CD4-positive, alpha-beta T cell treated with Interleukin-1 beta for 1 hour (primary cell): ENCODE results near the gene ORC2.
"Not testable (repeated sequence)": the region's sequence is repeated elsewhere in the genome, so short reads cannot be mapped to it uniquely, and the experiment has no call there.

Experiments
- DNase-seq, 2 donors: peaks; one replicate each; pipeline ENCODE4 v3.0.0-alpha.2; 2020 to 2022

Gene ORC2

DNA sequence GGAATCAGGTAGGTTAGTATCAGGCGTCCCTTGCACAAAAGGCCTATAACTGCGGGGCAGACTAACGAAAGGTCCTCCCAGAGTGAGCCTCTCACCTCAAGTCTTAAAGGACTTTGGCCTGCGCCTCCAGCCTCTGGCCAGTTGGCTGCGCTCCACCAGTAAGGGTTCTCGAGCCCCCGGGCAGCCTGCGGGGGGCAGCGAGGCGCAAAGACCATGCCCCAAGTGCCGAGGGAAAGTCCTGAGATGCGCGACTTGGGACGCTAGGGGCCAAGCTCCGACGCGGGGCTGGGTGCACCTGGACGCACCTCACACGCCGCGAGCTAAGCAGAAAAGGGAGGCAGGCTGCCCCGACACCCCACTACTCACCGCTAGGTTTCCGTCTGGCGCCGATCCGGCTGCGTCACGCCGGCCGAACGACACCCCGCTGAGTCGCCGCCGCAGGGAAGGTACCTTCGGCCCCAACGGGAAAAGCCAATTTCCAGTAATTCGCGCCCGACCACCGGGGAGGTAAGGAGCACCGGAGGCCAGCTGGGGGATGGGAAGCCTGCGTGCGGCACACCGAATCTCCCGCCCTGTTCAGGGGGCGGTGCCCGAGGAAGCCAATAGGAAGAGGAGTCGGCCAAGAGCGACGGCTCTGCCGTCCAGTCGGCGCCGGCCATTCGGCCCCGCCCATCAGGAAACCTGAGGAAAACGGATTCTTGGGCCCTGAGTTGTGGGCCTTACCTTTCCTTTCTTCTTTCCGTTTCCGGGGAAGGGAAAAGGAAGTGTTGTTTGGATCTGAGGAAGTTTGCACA lies at the start of gene ORC2:
ORC2 (minus strand) TSS at position 537 of the 794 bp plus-strand sequence. CDS start 5,537 bp downstream, outside the sequence.
- DNase-seq, result peak; percentile 90 to 93

DNA sequence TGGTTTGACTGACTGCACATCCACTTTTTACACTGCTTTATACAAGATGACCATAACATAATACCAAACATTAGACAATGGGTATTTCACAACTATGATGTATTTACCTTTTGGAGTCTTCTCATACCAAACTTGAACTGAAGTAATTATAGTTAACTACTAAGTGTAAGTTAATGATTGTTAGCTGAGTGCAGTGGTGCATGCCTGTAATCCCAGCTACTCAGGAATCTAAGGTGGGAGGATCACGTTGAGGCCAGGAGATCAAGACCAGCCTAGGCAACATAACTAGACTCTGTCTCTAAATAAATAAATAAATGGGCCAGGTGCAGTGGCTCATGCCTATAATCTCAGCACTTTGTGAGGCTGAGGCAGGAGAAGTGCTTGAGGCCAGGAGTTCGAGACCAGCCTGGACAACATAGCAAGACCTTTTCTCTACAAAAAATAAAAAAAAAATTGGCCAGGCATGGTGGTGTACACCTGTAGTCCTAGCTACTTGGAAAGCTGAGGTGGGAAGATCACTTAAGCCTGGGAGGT lies 44.9 kb upstream of the ORC2 start:
- DNase-seq, result no peak

DNA sequence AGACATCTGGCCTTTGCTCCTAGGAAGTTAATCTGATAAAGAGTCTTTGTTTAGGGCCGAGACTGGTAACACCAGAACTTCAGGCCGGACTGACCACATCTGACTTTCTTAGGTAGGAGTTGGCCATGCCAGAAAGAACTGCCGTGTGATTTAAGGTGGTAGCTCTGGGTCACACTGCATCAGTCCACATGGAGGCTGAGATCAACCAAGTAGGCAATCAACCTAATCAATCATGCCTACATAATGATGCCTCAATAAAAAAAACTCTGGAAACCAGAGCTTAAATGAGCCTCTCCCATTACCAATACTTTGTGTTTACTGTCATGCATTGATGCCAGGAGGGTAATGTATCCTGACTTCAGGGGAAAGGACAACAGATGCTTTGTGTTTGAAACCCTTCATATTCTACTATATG lies 44.1 kb upstream of the ORC2 start:
- no peak for DNase-seq

DNA sequence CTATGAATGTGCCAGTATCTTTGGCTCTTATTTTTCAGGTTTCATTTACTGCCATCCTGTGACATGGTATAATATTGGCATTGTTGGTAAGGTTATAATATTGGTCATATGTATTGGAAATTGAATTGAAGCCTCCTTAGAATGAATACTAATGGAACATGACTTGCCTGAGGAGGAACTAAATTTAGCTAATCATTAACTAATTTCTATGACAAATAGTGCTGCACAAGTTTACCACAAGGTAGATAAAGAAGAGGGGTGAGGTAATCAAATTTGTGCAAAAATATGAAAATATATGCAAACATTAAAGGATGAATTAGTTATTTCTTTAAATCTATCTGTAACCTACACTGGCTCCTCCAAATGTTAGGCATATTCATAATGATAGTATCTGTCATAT lies 43.2 kb upstream of the ORC2 start:
- no peak for DNase-seq

DNA sequence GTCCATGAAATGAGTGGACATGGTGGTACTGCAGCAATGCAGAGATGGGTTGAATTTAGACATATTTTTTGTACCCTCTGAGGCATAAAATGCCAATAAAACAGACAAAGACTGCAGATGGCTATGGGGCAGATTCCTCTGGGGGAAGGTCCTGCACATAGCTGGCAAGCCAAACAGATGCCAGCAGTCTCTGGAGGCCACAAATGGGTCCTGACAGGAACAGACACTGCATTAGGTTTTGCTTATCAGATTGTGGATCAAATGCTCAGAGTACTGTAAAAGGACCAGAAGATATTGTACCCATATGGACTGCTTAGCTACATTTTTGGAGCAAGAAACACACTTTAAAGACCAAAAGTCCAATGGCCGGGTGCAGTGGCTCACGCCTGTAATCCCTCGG lies 40.9 kb upstream of the ORC2 start:
- no peak for DNase-seq

DNA sequence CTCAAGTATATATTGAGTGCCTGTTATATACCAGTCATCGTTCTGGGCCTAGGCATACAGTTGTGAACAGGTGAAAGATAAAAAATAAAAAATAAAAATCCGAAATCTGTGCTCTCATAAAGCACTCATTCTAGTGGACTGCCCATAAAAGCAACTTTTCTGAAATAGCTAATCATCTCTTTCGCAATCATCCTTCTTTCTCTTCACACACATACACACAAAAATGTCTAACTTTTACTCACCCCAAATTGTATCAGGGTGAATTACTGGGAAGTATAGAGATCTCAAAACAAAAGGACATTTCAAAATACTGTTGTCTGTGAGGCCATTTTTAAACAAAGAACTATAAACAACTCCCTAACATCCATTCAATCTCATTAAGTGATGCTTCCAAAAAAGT lies 29.6 kb upstream of the ORC2 start:
- no peak for DNase-seq

DNA sequence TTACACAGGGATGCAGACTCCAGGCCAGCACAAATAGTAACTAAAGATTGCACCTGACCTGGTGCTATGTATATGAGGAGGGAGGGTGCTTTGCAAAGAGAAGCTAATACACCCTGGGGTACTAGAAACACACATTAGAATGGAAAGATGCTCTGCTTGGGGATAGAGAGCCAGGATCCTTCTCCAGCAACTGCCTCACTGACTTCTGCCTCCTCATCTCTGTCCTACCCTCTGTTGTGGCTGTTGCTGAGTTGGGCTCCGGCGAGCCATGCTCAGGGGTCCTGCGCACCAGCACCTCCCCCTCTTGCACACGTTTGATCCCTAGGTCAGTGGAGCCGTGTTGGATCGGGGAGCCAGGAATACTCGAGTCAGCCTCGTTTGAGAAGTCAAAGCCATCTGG lies 23.7 kb upstream of the ORC2 start:
- DNase-seq, result no peak

DNA sequence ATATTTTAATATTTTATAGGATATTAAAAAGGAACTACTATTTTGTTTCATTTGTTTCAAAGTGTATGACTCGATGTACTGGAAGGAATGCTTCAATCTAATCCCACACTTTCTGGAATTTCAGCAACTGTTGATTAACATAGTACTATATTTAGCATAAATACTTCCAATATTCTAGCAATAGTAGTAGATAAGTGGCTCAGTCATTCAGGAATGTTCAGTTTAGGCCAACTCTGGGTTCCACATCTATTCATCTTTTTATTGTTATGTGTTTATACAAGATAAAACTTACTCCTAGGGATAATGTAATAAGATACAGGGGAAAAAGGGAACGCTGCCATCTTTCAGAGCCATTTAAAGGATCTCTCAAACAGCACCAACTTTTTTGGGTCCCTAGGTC lies 22.3 kb upstream of the ORC2 start:
- no peak for DNase-seq

DNA sequence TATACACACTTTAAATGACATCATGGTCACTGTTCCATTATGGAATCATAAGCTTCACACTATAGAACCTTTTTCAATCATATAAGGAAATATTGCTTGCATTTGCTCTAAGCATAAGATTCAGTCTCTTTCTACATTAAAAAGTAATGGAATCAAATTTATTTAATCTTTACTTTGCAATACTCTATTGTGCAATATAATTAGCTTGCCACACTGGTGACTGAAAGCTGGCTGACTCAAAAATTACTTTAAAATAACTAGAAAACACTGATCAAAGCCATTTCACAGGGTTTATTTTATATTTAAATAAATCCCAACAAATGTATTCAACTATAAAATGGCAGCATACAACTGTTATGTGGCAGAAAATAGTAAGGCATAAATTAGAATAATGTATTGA lies 13.2 kb upstream of the ORC2 start:
- DNase-seq, result no peak

DNA sequence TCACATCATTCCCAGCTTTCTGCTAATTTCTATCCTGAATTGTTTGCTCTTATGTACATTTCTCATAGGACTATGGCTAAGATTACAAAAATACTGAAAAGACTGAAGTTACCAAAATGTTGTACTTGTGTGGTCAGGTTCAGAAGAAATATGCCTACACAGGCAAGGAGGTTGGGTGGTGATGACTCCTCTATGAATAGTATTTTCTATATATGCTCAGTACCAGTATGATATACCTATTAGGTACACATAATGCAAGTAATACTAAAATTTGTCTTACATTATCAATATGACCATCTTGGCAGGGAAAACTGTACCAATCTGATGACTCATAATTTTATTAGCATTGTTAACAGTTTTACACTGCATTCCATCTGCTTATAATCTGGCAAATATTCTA lies 12.2 kb upstream of the ORC2 start:
- no peak for DNase-seq

DNA sequence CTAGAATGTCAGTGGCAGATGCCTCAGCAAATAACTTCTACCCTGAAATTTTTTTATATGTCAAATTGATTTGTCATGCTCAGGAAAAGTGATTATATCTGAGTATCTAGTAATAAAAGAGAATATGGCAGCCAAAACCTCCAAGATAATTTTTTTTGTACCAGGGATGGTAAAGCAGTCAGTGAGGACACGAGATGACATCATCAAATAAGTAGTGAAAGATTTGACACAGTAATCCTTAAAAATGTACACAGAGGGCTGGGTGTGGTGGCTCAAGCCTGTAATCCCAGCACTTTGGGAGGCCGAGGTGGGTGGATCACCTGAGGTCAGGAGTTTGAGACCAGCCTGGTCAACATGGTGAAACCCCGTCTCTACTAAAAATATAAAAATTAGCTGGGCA lies 6.6 kb upstream of the ORC2 start:
- not testable (repeated sequence) for DNase-seq

DNA sequence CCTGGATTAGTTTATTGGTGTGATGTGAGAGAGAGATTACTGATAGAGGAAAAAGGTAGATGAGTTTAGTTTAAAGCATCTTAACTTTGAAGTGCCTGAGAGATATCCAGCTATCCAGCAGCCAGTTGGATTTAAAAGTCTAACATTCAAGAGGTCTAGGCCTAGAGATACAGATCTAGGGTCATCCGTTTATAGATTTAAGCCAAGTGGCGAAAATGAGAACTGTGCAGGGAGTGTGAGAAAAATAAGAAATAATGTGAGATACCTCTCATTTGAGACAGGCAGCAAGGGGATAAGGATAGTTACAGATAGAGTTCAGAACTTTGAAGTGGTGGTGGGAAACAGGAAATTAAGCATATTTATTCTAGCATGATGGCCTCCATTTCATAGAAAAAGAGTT lies 5.3 kb upstream of the ORC2 start:
- no peak for DNase-seq

DNA sequence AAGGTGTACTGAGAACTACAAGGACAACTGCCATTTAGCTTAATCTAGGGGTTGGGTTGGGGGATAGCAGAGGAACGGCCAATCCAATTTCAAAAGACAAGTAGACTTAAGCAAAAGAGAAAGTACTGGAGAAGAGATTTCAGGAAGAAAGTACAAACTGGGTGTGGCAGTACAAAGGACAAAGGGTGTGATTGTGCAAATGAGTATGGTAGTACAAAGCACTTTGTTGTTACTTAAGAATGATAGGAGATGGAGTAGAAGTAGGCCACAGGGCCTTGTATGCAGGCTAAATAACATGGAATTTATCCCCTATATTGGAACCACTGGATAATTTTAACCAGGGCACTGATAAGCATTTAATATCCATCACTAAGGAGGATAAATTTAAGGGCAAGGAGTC lies 4.7 kb upstream of the ORC2 start:
- DNase-seq, result no peak

DNA sequence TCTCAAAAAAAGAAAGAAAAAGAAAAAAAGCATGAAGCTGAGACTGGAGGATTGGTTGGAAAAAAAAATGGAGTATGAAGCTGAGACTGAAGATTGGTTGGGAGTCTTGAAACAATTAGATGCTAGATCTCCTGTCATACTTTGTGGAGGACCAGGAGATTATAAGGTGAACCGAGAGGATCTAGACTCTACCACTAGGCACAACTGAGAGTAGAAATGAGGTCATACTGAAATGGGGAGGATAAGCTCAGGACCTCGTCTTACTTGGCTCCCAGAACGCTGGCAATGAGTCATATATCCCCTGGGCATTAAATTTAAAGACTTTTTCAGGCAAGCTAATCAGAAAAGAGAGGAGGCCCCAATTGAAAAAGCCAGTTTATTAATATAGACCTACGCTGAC lies 3.3 kb upstream of the ORC2 start:
- DNase-seq, result no peak

DNA sequence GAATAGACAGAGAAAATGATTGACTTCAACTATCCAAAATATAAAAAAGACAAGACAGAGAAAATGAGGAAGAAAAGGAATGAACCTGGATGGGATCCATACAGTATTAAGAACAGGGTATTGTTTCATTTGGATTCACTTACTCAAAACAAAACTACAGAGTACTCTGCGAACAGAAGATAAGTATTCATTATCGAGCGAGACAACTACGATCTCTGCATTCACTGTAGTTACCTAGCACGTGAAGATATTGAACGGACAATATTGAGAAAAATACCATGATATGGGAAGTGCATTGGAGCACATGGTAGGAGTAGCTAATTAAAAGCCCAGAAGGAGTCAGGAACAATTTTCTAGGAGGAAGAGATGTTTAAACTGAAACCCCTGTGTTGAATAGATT lies 1.0 kb upstream of the ORC2 start:
- no peak for DNase-seq

DNA sequence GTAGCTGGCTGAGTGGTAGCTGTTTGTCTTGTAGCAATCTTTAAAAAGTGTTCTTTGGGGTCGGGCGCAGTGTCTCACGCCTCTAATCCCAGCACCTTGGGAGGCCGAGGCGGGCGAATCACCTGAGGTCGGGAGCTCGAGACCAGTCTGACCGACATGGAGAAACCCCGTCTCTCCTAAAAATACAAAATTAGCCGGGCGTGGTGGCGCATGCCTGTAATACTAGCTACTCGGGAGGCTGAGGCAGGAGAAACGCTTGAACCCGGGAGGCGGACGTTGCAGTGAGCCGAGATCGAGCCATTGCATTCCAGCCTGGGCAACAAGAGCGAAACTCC lies 425 bp upstream of the ORC2 start:
- DNase-seq, result not testable (repeated sequence)

DNA sequence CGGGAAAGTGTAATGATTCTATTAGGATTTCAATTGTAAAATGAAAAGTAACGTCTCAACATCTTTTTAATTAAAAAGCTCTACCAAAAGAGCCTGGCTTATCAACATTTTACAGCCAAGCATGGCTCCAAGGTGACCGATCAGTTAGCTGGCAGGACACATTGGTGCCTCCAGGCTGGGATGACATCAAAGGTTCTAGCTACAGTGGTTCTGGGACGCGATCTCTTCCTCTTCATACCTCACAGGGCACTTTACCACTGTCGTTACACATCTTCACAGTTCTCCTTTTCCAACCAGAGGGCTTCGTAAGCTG lies 693 bp downstream of the ORC2 start:
- peak in 1 of 2 donors; percentile 3 for DNase-seq

DNA sequence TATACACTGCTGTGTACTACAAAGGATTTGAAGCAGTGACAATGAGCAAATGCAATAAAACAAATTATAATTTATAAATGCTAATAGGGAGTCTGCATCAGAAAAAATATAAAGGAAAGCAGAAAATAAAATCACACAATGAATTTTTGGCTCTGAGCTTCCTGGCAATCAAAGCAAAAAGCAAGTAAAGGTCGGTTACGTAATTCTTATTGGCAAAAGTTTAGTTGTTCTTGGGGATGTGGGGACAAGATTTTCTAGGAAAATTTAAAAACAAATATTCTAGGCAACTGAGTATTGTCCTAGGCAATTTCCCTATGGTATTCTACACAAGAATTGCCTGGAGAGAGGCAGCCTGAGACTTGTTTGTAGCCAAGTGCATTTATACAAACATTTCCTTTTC lies 1.8 kb downstream of the ORC2 start:
- no peak for DNase-seq

DNA sequence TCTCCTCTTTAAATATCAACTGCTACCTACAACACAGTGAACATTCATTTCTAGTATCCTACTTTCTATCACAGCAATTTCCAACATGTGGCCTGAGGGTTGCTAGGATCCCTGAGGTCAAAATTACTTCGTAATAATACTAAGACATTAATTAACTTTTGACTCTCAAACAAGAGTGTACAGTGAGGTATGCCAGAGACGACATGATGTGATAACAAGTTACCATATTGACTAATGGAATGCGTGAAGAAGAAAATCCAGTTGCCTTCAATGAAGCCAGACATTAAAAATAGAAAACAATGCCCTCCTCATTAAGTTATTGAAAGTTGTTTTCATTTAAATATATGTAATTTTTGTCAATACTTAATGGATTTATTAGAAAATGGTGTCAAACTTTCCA lies 13.1 kb downstream of the ORC2 start:
- no peak for DNase-seq

DNA sequence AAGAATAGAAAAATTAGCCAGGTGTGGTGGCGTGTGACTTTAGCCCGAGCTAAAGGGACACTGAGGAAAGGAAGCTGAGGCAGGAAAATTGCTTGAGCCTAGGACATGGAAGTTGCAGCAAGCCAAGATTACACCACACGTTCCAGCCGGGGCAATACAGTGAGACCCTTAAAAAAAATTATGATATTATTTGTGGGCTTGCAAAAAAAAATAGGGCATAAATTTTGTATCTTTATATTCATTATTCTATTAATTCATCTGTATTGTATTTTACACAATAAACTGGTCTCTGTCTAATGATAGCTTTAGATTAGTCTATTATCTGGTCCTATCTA lies 18.1 kb downstream of the ORC2 start:
- DNase-seq, result no peak

DNA sequence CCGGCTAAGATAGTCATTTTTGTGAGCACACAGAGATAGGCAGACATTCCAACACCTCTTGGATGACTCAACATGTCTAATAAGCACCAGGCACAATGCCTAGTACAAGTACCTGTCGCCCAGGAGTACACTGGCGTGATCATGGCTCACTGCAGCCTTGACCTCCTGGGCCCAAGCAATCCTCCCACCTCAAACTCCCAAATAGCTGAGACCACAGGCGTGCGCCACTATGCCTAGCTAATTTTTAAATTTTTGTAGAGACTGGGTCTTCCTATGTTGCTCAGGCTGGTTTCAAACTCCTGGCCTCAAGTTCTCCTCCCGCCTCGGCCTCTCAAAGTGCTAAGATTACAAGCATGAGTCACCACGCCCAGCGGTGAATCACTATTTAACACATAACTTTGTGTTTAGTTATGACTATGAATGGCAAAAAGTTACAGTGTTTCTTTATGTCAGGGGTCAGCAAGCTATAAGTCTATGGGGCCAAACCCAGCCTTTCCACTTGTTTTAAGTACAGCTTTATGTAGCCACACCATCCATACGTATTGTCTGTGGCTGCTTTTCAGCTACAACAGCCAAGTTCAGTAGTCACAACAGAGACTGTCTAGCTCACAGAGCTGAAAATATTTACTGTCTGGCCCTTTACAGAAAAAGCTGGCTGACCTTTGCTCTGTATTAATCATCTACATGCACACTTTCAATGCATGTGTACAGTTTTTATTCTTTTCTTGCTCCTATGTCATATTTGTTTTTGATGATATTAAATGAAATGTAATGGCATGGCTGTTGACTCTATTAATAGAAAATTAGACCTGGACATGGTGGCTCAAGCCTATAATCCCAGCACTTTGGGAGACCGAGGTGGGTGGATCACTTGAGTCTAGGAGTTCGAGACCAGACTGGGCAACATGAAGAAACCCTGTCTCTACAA lies 18.7 kb downstream of the ORC2 start:
- DNase-seq, result no peak

DNA sequence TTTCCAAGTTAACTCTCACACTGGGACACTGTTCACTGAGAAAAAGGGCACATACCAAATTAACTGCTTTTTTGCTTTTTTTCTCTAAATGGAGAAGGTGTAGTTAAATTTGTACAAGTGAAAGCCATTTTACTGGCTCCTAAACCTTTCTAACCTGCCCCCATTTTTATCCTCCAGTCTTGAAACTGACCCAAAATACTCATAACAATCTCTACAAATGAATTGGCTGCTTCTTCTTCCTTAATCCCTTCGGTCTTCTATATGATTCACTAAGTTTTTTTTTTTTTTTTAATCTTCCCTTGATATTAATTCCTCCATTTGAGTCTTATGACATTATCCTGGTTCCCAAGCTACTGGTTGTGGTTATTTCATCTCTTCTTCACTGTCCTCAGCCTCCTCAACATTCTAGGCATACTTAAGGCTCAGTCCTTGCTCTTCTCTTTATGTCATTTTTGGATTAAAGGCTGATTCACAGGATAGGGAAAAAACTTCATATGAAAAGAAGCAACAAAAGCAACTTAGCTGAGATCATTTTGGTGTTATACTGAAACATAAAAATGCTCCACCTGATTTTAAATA lies 19.8 kb downstream of the ORC2 start:
- no peak for DNase-seq

DNA sequence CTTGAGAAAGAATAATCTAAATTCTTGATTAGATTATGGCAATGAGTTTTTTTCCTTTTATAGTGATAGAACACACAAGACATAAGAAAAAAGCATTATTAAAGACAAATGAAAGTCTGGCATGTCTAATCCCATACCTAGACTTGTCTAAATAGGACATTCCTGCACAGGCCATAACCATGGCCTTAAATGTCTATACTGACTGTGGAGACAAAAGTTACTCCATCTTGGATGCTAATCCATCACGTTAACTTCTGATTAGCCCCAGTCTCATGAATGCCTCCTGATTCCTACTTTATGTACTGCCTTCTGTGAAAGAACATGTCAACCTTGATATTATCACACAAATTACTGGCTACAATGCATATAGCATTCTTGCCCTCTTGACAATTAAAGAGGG lies 23.6 kb downstream of the ORC2 start:
- no peak for DNase-seq
